ENCODE results near the gene ZDHHC1.

DNA sequence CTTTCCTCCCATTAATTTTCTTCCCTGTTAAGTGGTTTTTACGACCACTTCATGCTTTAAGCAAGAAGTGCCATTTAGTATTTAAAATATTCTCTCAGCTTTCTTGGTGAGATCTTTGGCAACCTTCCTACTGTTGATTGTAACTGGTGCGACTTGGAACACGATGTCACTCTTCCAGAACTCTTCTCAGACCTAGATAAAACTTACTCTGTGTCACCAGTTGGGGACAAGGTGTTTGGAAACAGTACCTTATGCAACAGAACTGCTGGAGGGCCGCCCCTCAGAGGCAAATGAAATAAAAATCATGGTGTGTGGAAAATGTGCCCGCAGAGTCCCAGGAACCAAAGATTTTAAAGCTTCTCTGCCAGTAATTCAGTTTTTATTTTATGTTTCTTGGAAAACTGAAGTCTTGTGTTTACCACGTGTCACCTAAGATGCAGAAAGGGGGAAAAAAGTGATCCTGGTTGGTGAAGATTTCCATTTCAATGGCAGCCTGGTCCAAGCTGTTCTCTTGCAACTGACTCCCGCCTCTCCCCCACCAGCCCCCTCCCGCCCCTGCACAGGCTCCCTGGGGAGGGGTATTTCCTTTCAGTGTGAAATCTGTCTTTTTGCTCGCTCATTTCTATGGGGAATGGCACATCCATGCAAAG, 7.5 kb upstream of the ZDHHC1 start:
- TF ChIP-seq GATA2 (IDR thresholded peaks at IDR 0.05; ENCODE audit: low read depth, low read length) (no peak), GATA3 (IDR thresholded peaks at IDR 0.05; ENCODE audit: low read depth, low read length) (no peak)
